HCT116 (cell line): Measurements from ENCODE around the gene NAV3. TPM values are rescaled to one million over a fixed set of nuclear protein-coding genes. Genes with fewer than 3 reads are reported as not detected.
A peak's percentile ranks its signal among the peaks of the same experiment; 100 is the strongest.

ENCODE experiments used
- ATAC-seq: fragments of 200-7000 bp; cut with Tn5 transposase; 2 replicates; pipeline ENCODE4 v1.9.1; 2020; ENCODE audit warnings: mild to moderate bottlenecking, moderate library complexity
- BruUV-seq: library from RNA; stranded (reverse); fragments of 400-500 nt; replicated peaks from 2 replicates; lab custom pipeline; 2021; lab: Mats Ljungman, UMichigan
- CTCF ChIA-PET: fragments of 300-600 bp; sonication (Branson Sonifier 250); formaldehyde crosslinking; loops from one replicate; lab custom pipeline; 2021; ENCODE audit warnings: antibody characterized with exemption; lab: Charles Lee
- POLR2A ChIA-PET: fragments of 300-600, 350-600 bp; sonication (Branson Sonifier 250); formaldehyde crosslinking; loops from one replicate; lab custom pipeline; 2021; ENCODE audit warnings: antibody characterized with exemption; lab: Charles Lee
- RAD21 ChIA-PET, 2 experiments: fragments of 300-600 bp; sonication (Branson Sonifier 250); formaldehyde crosslinking; loops; one replicate each; lab custom pipeline; 2023; ENCODE audit warnings: low total read pairs in 2 of 2; ENCODE audit not compliant: uncharacterized antibody in 2 of 2, unreplicated experiment in 2 of 2, low non-redundant PET in 1 of 2; lab: Charles Lee
- DNase-seq: peaks from one replicate; pipeline ENCODE4 v3.0.0-alpha.2; 2010; ENCODE audit warnings: low read depth, low spot score
- H2AFZ ChIP-seq: fragments of 200-600 bp; shearing (Covaris generic), sonication (generic); 2 replicates; pipeline ENCODE4 v1.6.1; 2017; ENCODE audit warnings: low read depth, mixed run types, mixed read lengths, antibody characterized with exemption, low read length; ENCODE audit not compliant: poor library complexity, severe bottlenecking
- H3K27ac ChIP-seq: 2 replicates; pipeline ENCODE4 v1.5.1; 2012; ENCODE audit warnings: low read depth, low read length
- H3K27me3 ChIP-seq: fragments of 200-600 bp; sonication (generic); 2 replicates; pipeline ENCODE4 v1.6.1; 2016; ENCODE audit warnings: mixed run types, low read length, mixed read lengths; ENCODE audit not compliant: insufficient read depth
- H3K36me3 ChIP-seq, 2 experiments: fragments of 200-500 bp in 1 of 2; fragments of 200-600 bp in 1 of 2; sonication (Bioruptor generic) in 1 of 2; sonication (generic) in 1 of 2; 2 replicates each; pipeline versions ENCODE4 v1.5.1 to v1.6.1; 2014 to 2016; ENCODE audit warnings: low read length in 2 of 2, inconsistent platforms in 1 of 2, mixed read lengths in 1 of 2, mixed run types in 1 of 2; ENCODE audit not compliant: insufficient read depth in 2 of 2, control insufficient read depth in 1 of 2
- H3K4me1 ChIP-seq, 2 experiments: fragments of 200-600 bp in 1 of 2; sonication (generic) in 1 of 2; 2 replicates each; pipeline versions ENCODE4 v1.5.1 to v1.6.1; 2012 to 2017; ENCODE audit warnings: low read length in 2 of 2, inconsistent platforms in 1 of 2, mild to moderate bottlenecking in 1 of 2, mixed read lengths in 1 of 2, mixed run types in 1 of 2, moderate library complexity in 1 of 2; ENCODE audit not compliant: insufficient read depth in 2 of 2, control insufficient read depth in 1 of 2
- H3K4me2 ChIP-seq: fragments of 200-600 bp; sonication (generic); 2 replicates; pipeline ENCODE4 v1.6.1; 2017; ENCODE audit warnings: mixed run types, low read length, mixed read lengths
- H3K4me3 ChIP-seq, 2 experiments: fragments of 200-600 bp in 1 of 2; sonication (generic) in 1 of 2; replicated peaks in 1 of 2; 2 replicates each; pipeline ENCODE4 v1.5.1; 2011 to 2016; ENCODE audit warnings: low read length in 2 of 2, control low read depth in 1 of 2, low read depth in 1 of 2, mild to moderate bottlenecking in 1 of 2, mixed read lengths in 1 of 2, mixed run types in 1 of 2
- H3K79me2 ChIP-seq: fragments of 200-600 bp; sonication (generic); 2 replicates; pipeline ENCODE4 v1.6.1; 2017; ENCODE audit warnings: mild to moderate bottlenecking, mixed run types, low read length, moderate library complexity, mixed read lengths; ENCODE audit not compliant: insufficient read depth
- H3K9ac ChIP-seq: fragments of 200-600 bp; sonication (generic); 2 replicates; pipeline ENCODE4 v1.6.1; 2016; ENCODE audit warnings: low read length, mixed read lengths
- H3K9me2 ChIP-seq: fragments of 200-600 bp; sonication (generic), shearing (Covaris generic); 2 replicates; pipeline ENCODE4 v1.6.1; 2017; ENCODE audit warnings: mixed run types, mild to moderate bottlenecking, moderate library complexity; ENCODE audit not compliant: insufficient read depth
- H3K9me3 ChIP-seq, 2 experiments: fragments of 200-500 bp in 1 of 2; fragments of 200-600 bp in 1 of 2; sonication (Bioruptor generic) in 1 of 2; sonication (generic) in 1 of 2; 2 replicates each; pipeline ENCODE4 v1.6.1; 2014 to 2017; ENCODE audit warnings: low read length in 2 of 2, mixed read lengths in 2 of 2, inconsistent platforms in 1 of 2, low read depth in 1 of 2, mild to moderate bottlenecking in 1 of 2, mixed run types in 1 of 2, moderate library complexity in 1 of 2; ENCODE audit not compliant: control insufficient read depth in 1 of 2, insufficient read depth in 1 of 2
- H4K20me1 ChIP-seq: fragments of 200-600 bp; sonication (generic), shearing (Covaris generic); 2 replicates; pipeline ENCODE4 v1.6.1; 2017; ENCODE audit warnings: mixed run types, mild to moderate bottlenecking, moderate library complexity; ENCODE audit not compliant: insufficient read depth
- CBX3 ChIP-seq: IDR thresholded peaks from 2 replicates; pipeline ENCODE4 v1.6.1; 2012; ENCODE audit warnings: low read depth
- CEBPB ChIP-seq: IDR thresholded peaks from 2 replicates; pipeline ENCODE4 v1.6.1; 2012; ENCODE audit warnings: low read depth
- EGR1 ChIP-seq: IDR thresholded peaks from 2 replicates; pipeline ENCODE4 v1.6.1; 2012; ENCODE audit warnings: low read depth
- ELF1 ChIP-seq: IDR thresholded peaks from 2 replicates; pipeline ENCODE4 v1.6.1; 2012; ENCODE audit warnings: low read depth, borderline replicate concordance
- EZH2 ChIP-seq: fragments of 200-600 bp; sonication (generic); IDR thresholded peaks from 2 replicates; pipeline ENCODE4 v1.6.1; 2017; ENCODE audit warnings: antibody characterized with exemption, mixed run types
- EZH2phosphoT487 ChIP-seq: fragments of 200-600 bp; IDR thresholded peaks from 2 replicates; pipeline ENCODE4 v1.6.1; 2018; ENCODE audit warnings: antibody characterized with exemption, borderline replicate concordance
- FOSL1 ChIP-seq: IDR thresholded peaks from 2 replicates; pipeline ENCODE4 v1.6.1; 2012; ENCODE audit warnings: low read depth
- JUND ChIP-seq: IDR thresholded peaks from 2 replicates; pipeline ENCODE4 v1.6.1; 2012
- POLR2A ChIP-seq: IDR thresholded peaks from 2 replicates; pipeline ENCODE4 v1.7.0; 2011; ENCODE audit warnings: borderline replicate concordance; ENCODE audit not compliant: insufficient read depth, insufficient read length; ENCODE audit errors: extremely low read depth
- POLR2AphosphoS5 ChIP-seq: IDR thresholded peaks from 2 replicates; pipeline ENCODE4 v1.6.1; 2011; ENCODE audit warnings: mild to moderate bottlenecking, low read depth, low read length, moderate library complexity
- SIN3A ChIP-seq: IDR thresholded peaks from 2 replicates; pipeline ENCODE4 v1.6.1; 2012; ENCODE audit warnings: low read depth
- SP1 ChIP-seq: IDR thresholded peaks from 2 replicates; pipeline ENCODE4 v1.6.1; 2012; ENCODE audit warnings: low read depth
- SRF ChIP-seq: IDR thresholded peaks from 2 replicates; pipeline ENCODE4 v1.6.1; 2012; ENCODE audit warnings: low read depth
- TCF7L2 ChIP-seq: IDR thresholded peaks from 2 replicates; pipeline ENCODE4 v1.7.0; 2011; ENCODE audit warnings: borderline replicate concordance, inconsistent platforms; ENCODE audit not compliant: insufficient read depth, insufficient read length; ENCODE audit errors: extremely low read depth
- ZFX ChIP-seq: fragments of 450-650 bp; IDR thresholded peaks from 2 replicates; pipeline ENCODE4 v1.6.1; 2017
- ZNF274 ChIP-seq: fragments of 200-500 bp; sonication (Bioruptor generic); IDR thresholded peaks from 2 replicates; pipeline ENCODE4 v1.6.1; 2014; ENCODE audit warnings: mild to moderate bottlenecking, low read depth, low read length, inconsistent platforms
- intact Hi-C: fragments of 100-400 bp; cut with micrococcal nuclease; formaldehyde crosslinking; loops from 2 replicates; pipeline ENCODE4 v1.10.0; 2022
- total RNA-seq: library from RNA; stranded (reverse); gene quantifications from one replicate; pipeline ENCODE4 v1.2.1, GENCODE V29; 2021; ENCODE audit not compliant: unreplicated experiment
- TF ChIP-seq, protein P1 (sequence below): IDR thresholded peaks from 2 replicates; pipeline ENCODE4 v1.6.1; 2012
- TF ChIP-seq, protein P2 (sequence below): IDR thresholded peaks from 2 replicates; pipeline ENCODE4 v1.6.1; 2012; ENCODE audit warnings: low read depth
- TF ChIP-seq, protein P3 (sequence below): IDR thresholded peaks from 2 replicates; pipeline ENCODE4 v1.6.1; 2011; ENCODE audit warnings: mild to moderate bottlenecking, low read length, moderate library complexity; ENCODE audit not compliant: insufficient replicate concordance; ENCODE audit errors: extremely low read depth
- TF ChIP-seq, protein P4 (sequence below), 3 experiments: fragments of 200-600 bp in 1 of 3; sonication (generic) in 1 of 3; IDR thresholded peaks in 2 of 3; conservative IDR thresholded peaks in 1 of 3; 2 replicates each; pipeline ENCODE4 v1.5.1; 2012 to 2017; ENCODE audit warnings: low read depth in 2 of 3, low read length in 2 of 3, antibody characterized with exemption in 1 of 3, borderline replicate concordance in 1 of 3, control low read depth in 1 of 3, mild to moderate bottlenecking in 1 of 3, mixed read lengths in 1 of 3, mixed run types in 1 of 3, moderate library complexity in 1 of 3; ENCODE audit not compliant: insufficient read depth in 1 of 3
- TF ChIP-seq, protein P5 (sequence below): IDR thresholded peaks from 2 replicates; pipeline ENCODE4 v1.6.1; 2012

NAV3 gene
- total RNA-seq, 1 experiment from 2014 or later = 7.8 TPM

DNA sequence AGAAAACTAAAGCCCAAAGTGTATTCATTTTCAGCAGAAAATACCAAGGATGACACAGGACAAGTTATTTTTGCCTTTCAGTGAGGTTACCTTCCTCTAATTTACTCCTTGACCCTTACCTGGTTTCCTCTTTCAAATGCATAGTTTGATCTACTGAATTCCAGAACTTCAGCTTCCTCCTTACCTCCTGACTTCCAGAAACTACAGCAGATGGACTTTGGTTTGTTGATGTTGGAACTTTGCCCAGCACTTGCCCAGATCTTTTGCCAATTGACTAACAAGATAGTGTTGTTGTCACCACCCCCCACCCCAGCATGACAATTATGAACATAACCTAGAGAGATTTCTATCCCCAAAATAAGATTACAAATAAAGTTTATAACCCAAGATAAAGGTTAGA, 63.2 kb downstream of the NAV3 start:
- no peaks in the 10 kb centered on the region for H3K79me2 ChIP-seq
- no peaks in the 10 kb centered on the region for H3K27me3 ChIP-seq
- H3K9me2 ChIP-seq = no peaks in the 10 kb centered on the region
- H3K4me3 ChIP-seq = peak overlapping the region in 1 of 2 experiments; percentile 35; a peak in 2 of 4 replicates
- intact Hi-C loops = no loop called here
- BruUV-seq = no TSS peak
- POLR2A ChIA-PET = no interaction called here
- H3K4me2 ChIP-seq = peak overlapping the region; percentile 66
- CTCF ChIA-PET = interaction anchor here (0.6 to 1.5 kb wide), 2 partner anchors 26 to 32 kb away, joined by 3 read pairs; no protein-coding TSS in a partner anchor
- peak; percentile 72 for ATAC-seq
- peaks cover 43 to 51% of the 10 kb centered on the region in 2 experiments for H3K4me1 ChIP-seq
- no peaks in the 10 kb centered on the region for H3K9me3 ChIP-seq
- H2AFZ ChIP-seq = peak overlapping the region; percentile 84
- RAD21 ChIA-PET = interaction anchor here in 1 of 2 experiments (0.9 kb wide), 1 partner anchor 31 kb away, joined by 3 read pairs; no protein-coding TSS in a partner anchor
- H3K36me3 ChIP-seq = no peaks in the 10 kb centered on the region
- H3K27ac ChIP-seq = peak overlapping the region; percentile 54
- H3K9ac ChIP-seq = no peak overlapping the region
- H4K20me1 ChIP-seq = no peaks in the 10 kb centered on the region
- peak; percentile 87 for DNase-seq
- TF ChIP-seq ELF1 = no peak
- TF ChIP-seq, protein P1, sequence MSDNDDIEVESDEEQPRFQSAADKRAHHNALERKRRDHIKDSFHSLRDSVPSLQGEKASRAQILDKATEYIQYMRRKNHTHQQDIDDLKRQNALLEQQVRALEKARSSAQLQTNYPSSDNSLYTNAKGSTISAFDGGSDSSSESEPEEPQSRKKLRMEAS = peak; percentile 62; the same call in 1 of the 2 replicates
- peak; percentile 85 for TF ChIP-seq SP1
- TF ChIP-seq FOSL1 = peak; percentile 16; the same call in 1 of the 2 replicates
- TF ChIP-seq SIN3A = peak; percentile 10; the same call in 1 of the 2 replicates
- no peak for TF ChIP-seq EZH2
- TF ChIP-seq EGR1 = no peak
- no peak for TF ChIP-seq POLR2A
- TF ChIP-seq, protein P2, sequence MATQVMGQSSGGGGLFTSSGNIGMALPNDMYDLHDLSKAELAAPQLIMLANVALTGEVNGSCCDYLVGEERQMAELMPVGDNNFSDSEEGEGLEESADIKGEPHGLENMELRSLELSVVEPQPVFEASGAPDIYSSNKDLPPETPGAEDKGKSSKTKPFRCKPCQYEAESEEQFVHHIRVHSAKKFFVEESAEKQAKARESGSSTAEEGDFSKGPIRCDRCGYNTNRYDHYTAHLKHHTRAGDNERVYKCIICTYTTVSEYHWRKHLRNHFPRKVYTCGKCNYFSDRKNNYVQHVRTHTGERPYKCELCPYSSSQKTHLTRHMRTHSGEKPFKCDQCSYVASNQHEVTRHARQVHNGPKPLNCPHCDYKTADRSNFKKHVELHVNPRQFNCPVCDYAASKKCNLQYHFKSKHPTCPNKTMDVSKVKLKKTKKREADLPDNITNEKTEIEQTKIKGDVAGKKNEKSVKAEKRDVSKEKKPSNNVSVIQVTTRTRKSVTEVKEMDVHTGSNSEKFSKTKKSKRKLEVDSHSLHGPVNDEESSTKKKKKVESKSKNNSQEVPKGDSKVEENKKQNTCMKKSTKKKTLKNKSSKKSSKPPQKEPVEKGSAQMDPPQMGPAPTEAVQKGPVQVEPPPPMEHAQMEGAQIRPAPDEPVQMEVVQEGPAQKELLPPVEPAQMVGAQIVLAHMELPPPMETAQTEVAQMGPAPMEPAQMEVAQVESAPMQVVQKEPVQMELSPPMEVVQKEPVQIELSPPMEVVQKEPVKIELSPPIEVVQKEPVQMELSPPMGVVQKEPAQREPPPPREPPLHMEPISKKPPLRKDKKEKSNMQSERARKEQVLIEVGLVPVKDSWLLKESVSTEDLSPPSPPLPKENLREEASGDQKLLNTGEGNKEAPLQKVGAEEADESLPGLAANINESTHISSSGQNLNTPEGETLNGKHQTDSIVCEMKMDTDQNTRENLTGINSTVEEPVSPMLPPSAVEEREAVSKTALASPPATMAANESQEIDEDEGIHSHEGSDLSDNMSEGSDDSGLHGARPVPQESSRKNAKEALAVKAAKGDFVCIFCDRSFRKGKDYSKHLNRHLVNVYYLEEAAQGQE = no peak
- TF ChIP-seq POLR2AphosphoS5 = peak; percentile 43; the same call in 1 of the 2 replicates
- TF ChIP-seq CBX3 = peak; percentile 91
- TF ChIP-seq, protein P3, sequence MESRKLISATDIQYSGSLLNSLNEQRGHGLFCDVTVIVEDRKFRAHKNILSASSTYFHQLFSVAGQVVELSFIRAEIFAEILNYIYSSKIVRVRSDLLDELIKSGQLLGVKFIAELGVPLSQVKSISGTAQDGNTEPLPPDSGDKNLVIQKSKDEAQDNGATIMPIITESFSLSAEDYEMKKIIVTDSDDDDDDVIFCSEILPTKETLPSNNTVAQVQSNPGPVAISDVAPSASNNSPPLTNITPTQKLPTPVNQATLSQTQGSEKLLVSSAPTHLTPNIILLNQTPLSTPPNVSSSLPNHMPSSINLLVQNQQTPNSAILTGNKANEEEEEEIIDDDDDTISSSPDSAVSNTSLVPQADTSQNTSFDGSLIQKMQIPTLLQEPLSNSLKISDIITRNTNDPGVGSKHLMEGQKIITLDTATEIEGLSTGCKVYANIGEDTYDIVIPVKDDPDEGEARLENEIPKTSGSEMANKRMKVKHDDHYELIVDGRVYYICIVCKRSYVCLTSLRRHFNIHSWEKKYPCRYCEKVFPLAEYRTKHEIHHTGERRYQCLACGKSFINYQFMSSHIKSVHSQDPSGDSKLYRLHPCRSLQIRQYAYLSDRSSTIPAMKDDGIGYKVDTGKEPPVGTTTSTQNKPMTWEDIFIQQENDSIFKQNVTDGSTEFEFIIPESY = no peak
- 0 out of 2 replicates have a peak, but pooled peaks have one; percentile 30 for TF ChIP-seq SRF
- peak; percentile 44 for TF ChIP-seq TCF7L2
- no peak for TF ChIP-seq ZFX
- TF ChIP-seq ZNF274 = no peak
- TF ChIP-seq JUND = peak; percentile 63
- TF ChIP-seq, protein P4, sequence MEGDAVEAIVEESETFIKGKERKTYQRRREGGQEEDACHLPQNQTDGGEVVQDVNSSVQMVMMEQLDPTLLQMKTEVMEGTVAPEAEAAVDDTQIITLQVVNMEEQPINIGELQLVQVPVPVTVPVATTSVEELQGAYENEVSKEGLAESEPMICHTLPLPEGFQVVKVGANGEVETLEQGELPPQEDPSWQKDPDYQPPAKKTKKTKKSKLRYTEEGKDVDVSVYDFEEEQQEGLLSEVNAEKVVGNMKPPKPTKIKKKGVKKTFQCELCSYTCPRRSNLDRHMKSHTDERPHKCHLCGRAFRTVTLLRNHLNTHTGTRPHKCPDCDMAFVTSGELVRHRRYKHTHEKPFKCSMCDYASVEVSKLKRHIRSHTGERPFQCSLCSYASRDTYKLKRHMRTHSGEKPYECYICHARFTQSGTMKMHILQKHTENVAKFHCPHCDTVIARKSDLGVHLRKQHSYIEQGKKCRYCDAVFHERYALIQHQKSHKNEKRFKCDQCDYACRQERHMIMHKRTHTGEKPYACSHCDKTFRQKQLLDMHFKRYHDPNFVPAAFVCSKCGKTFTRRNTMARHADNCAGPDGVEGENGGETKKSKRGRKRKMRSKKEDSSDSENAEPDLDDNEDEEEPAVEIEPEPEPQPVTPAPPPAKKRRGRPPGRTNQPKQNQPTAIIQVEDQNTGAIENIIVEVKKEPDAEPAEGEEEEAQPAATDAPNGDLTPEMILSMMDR (IDR thresholded peaks at IDR 0.05 in 2 of 3, conservative IDR thresholded peaks at IDR 0.05 in 1 of 3; ENCODE audit: borderline replicate concordance in 1 of 3, insufficient read depth in 1 of 3, low read depth in 2 of 3, low read length in 2 of 3) = no peak
- no peak for TF ChIP-seq EZH2phosphoT487
- TF ChIP-seq CEBPB = no peak; the same call in 1 of the 2 replicates
- TF ChIP-seq, protein P5, sequence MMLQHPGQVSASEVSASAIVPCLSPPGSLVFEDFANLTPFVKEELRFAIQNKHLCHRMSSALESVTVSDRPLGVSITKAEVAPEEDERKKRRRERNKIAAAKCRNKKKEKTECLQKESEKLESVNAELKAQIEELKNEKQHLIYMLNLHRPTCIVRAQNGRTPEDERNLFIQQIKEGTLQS = no peak
